DND-41 (cell line): ENCODE data around the gene PBX3.

Experiments
- EZH2 ChIP-seq: IDR thresholded peaks from 3 replicates; pipeline ENCODE4 v1.6.1; 2012; ENCODE audit warnings: borderline replicate concordance, low read depth, mild to moderate bottlenecking, moderate library complexity, low read length, inconsistent platforms; ENCODE audit not compliant: severe bottlenecking
- TF ChIP-seq, protein P1 (sequence below): IDR thresholded peaks from 2 replicates; pipeline ENCODE4 v1.5.1; 2012; ENCODE audit warnings: borderline replicate concordance, low read length, moderate library complexity, mild to moderate bottlenecking; ENCODE audit not compliant: poor library complexity, severe bottlenecking; ENCODE audit errors: extremely low read depth

DNA sequence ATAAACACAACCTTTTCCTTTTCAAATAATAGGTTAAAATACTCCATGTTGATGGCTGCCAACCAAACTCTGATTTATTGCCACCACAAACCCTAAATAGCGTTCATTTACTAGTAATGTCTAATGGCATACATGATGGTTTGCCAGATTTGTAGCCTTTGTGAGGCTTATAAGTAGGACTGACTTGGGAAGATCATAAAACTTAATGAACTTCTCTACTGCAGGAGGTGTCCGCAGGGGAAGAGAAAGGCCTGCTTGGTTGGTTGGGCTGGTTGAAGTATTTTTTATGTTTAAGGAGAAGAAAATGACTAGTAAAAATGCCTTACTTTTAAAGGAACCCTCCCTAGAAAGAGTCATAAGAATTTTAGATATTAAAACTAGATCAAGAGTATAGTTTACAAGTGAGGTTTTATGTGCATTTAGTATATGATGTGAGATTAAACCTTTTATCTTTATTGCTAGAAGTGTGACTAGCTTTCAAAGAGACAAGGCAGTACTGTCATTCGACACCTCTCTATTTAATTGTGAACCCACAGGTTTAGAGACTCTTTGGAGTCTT, 5.0 kb downstream of the PBX3 start:
- TF ChIP-seq, protein P1, sequence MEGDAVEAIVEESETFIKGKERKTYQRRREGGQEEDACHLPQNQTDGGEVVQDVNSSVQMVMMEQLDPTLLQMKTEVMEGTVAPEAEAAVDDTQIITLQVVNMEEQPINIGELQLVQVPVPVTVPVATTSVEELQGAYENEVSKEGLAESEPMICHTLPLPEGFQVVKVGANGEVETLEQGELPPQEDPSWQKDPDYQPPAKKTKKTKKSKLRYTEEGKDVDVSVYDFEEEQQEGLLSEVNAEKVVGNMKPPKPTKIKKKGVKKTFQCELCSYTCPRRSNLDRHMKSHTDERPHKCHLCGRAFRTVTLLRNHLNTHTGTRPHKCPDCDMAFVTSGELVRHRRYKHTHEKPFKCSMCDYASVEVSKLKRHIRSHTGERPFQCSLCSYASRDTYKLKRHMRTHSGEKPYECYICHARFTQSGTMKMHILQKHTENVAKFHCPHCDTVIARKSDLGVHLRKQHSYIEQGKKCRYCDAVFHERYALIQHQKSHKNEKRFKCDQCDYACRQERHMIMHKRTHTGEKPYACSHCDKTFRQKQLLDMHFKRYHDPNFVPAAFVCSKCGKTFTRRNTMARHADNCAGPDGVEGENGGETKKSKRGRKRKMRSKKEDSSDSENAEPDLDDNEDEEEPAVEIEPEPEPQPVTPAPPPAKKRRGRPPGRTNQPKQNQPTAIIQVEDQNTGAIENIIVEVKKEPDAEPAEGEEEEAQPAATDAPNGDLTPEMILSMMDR: no peak
- no peak for TF ChIP-seq EZH2
